GM19023 (cell line): ENCODE results near the gene NTSR1.

Experiments
- ATAC-seq: cut with Tn5 transposase; IDR thresholded peaks from one replicate; pipeline ENCODE4 v1.9.1; 2021; ENCODE audit warnings: mild to moderate bottlenecking, moderate library complexity; ENCODE audit not compliant: unreplicated experiment

Gene NTSR1

DNA sequence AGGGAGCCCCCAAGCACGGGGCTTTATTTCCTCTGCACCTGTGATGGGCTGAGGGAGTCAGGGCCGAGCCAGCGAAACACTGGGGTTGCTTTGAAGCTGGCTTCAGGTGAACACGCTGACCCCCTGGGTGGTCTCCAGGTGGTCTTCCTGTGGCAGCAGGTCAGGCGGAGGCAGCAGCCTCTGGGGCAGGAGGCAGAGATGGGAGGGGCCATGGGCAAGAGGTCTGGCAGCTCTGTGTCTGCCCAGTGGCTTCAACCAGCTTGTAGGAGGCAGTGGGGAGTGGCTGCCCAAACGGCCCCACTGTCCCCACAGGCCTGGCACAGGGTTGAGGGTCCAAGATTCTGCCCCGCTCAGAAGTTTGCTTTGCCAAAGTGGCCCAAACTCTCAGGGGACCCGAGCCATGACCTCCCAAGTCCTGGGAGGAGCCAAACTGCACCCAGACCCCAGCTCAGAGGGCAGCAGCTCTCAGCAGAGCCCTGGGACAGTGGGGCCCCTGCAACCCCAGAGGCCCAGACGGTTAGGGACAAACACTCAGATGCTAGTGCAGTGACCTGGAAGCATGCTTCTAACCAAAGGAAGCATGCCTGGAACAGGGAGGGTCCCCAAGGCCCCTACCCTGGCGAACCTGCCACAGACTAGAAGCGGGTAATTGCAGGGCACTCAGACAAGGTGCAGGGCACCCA lies 15.3 kb downstream of the NTSR1 start:
- ATAC-seq: no peak

DNA sequence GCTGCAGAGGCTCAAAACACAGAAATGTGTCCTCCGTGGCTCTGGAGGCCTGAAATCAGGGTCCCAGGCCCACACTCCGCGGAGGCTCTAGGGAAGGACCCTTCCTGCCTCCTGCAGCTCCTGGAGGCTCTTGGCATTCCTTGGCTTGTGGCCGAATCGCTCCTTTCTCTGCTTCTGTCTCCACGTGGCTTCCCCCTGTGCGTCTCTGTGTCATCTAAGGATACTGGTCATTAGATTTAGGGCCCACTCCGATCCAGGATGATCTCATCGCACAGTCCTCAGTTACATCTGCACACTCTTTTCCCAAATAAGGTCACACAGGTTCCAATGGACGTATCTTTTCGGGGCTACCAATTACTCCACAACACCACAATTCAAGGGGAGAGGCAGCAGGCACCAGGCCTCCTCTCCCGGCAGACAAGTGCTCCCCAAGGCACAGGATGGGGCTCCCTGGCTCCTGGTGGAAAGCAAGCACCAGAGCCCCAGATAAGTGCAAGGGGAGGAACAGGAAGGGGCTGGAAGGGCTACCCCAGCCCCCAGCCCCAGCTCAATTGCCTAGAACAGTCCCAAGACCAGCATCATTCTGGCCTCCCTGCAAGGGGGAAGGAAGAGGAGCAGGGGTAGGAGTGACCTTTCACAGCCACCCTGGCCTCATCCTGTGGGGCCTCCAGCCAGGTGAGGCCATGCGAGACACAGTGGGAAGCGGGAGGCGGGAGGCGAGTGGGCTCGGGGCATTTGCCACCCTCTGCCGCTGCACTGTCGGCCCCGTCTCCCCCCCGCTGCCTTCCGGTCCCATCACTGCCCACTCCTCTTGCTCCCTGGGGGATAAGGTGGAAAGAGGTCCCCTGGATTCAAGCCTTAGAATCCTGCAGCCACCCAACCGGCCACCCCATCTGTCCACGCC lies 16.3 kb downstream of the NTSR1 start:
- no peak for ATAC-seq

DNA sequence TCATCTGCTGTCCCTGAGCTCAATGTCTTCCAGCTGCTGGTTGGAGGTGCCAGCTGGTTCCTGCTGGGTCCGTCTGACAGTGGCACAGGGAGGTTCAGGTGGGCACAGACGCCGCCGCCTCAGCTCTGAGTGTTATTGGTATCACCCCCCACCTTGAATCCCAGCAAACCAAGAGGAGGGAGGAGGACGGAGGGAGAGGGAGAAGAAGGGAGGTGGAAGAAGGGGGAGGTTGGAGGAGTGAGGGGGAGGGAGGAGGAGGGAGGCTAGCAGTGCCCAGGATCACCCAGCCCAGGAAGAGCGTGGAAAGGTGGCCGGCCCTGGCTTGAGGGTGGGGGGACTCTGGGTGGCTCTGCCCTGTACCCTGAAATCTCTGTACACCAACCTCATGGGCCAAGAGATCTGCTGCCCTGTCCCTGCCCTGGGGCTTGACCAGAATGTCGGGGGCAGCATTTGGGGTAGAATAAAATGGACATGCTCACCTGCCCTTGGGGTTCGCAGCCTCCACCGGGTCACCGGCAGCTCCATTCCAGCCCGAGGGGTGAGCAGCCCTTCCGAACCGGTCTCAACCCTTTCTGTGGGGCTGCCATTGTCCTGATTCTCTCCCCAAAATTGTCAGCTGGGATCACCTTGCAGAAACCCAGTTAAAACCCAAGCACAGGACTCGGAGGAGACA lies 17.1 kb downstream of the NTSR1 start:
- ATAC-seq: no peak

DNA sequence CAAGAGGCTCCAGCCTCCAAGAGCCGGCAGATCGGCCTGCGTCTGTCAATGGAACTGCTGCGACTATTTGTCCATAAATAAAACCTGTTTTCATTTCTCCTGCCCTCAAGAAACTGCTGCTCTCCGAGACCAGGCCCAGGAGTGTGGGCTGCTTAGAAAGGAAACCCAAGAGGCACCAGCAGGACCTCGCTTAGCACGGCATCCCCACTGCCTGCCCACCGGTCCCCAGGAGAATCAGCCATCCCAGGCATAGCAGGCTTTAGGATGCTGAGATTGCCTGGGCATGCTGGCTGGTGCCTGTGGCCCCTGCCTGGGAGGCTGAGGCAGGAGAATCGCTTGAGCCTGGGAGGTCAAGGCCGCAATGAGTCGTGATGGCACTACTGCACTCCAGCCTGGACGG lies 17.6 kb downstream of the NTSR1 start:
- ATAC-seq: no peak

DNA sequence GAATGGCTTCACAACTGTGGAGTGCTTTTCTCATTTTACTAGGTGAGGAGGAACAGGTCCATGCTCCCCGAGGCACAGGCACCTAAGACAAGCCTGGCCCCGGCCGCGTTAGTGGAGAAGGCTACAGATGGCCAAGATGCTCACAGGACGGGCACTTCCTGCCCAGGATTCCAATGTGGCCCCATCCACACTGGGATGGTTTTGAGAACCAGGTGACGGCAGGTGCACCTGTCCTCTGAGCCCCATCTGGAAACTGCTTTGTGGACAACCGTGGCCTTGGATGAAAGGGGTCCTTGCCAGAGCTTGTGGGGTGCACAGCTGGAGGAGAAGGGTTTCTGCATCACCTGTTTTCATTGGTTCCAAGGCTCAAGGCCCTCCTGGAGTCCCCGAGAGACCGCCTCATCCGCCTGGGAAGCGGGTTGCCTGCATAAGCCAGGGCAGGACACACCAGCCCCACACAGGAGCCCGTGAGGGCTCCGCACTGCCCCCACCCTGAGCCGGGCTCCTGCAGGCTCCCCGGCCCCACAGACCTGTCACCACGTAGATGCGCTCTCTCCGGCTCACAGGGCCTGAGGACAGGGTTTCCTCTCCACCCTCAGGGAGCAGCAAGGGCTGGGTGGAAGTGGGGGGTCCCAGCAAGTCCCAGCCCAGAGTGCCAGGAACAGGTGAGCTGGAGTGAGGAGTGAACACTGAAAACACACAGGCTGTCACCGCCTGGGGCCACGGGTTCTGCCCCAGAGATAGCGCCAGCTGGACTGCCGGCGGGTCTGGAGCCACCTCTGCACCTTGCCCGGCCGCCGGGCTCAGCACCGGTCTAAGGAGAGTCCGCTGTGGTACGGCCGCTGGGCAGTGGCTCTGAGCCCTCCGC lies 18.3 kb downstream of the NTSR1 start:
- no peak for ATAC-seq

DNA sequence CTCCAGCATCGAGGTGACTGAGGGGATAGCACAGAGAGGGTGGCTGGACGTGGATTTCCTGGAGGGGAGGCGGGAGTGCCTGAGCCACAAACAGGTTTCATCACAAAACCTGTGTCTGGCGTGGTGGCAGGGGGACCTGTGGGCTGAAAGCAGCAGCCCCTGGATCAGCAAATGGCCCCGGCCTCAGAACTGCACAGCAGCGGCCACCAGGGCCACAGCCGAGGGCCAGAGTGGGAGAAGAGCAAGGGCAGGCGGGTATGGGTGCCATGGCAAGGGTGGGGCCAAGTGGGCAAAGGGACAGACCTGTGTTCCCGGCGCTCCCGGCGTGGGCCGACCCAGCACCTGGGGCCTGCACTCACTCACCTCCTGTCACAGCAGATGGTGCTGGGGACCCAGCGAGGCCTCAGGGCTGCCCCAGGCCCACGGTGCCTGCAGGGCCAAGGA lies 19.0 kb downstream of the NTSR1 start:
- no peak for ATAC-seq

DNA sequence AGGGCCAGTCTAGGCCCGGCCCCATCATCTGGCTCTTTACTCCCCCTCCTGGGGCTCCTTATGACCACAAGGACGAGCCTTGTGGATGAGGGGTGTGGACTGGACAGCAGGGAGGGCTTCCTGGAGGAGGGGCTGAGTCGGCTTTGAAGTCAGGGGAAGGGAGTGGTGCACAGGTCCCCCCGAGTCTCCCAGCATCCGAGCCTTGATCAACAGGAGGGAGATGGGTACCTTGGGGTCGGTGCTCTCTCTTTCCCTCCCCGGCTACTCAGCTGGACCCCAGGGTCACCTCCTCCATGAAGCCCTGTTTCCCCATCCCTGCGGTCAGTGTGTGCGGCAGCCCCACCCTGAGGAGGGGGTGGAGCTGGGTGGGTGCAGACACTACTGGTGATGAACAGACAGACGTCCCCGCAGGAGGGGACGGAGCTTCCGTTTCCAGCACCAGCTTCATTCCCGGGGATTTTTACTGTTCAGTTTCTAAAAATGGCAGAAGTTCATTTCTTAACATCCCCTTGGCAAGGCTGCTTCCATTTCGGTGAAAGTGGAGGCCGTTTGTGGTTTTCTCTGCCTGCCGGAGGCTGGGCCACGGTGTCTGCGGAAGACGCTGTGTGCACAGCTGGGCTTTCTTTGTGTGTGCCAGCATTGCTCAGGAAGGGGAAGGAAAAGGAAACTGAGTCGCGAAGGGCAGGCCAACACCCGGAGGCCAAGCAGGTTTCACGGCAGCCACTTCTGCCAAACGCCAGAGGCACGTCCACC lies 19.6 kb downstream of the NTSR1 start:
- no peak for ATAC-seq

DNA sequence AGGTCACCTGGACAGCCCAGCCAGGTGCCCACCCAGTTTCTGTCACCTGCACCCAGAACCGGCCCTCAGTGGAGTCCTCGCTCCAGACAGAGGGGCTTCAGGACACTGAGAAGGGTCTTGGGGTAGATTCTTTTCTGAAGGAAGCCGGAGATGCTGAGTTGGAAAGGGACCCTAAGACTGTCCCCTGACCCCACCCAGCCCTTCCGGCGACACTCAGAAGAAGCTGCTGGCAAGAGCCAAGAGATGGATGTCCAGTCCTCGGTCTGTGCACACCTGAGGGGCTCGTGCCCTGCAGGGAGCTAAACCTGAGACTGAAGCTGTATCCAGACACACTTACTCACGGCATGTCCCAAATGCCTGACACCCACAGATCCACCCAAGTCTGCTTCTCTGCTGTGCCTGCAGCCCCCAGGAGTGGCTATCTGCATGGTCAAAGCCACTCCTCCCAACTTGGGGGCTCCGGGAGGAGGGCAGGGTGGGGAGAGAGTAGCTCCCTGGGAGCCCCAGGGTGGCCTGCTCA lies 20.2 kb downstream of the NTSR1 start:
- ATAC-seq: no peak

DNA sequence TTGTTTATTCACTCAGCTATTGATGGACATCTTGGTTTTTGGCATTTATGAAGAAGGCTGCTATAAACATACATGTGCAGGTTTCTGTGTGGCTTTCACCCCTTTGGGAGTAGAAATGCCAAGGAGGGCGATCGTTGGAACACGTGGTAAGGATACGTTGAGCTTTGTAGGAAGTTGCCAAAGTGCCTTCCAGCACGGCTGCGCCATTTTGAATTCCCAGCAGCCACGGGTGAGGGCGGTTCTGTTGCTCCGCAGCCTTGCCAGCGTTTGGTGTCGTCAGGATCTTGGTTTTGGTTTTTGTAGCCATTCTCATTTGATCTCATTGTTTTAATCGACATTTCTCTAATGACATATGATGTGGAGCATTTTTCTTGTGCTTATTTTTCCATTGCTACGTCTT lies 21.8 kb downstream of the NTSR1 start:
- no peak for ATAC-seq

DNA sequence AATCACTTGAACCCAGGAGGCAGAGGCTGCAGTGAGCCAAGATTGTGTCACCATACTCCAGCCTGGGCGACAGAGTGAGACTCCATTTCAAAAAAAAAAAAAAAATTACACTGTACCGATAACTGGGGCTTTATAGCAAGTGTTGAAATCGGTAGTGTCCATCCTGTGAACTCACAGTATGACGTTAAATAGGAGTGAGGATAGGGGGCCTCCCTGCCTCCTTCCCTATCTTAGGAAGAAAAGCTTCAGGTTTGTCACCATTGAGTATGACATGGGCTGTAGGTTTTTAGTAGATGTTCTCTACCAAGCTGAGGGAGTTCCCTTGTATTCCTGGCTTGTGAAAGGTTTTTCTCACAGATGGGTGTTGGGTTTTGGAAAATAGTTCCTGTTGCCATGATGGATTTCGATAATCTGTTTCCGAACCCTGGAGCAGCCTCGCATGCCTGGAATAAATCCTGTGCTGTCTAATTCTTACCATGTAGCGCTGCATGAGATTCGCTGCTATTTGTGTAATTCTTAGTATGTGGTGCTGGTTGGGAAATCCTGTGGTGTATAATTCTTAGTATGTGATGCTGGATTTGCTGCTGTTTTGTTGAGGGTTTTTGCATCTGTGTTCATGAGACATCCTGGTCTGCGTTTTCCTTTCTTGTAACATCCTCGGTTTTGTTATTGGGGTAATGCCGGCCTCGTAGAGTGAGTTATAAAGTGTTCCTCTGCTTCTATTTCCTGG lies 23.6 kb downstream of the NTSR1 start:
- no peak for ATAC-seq

DNA sequence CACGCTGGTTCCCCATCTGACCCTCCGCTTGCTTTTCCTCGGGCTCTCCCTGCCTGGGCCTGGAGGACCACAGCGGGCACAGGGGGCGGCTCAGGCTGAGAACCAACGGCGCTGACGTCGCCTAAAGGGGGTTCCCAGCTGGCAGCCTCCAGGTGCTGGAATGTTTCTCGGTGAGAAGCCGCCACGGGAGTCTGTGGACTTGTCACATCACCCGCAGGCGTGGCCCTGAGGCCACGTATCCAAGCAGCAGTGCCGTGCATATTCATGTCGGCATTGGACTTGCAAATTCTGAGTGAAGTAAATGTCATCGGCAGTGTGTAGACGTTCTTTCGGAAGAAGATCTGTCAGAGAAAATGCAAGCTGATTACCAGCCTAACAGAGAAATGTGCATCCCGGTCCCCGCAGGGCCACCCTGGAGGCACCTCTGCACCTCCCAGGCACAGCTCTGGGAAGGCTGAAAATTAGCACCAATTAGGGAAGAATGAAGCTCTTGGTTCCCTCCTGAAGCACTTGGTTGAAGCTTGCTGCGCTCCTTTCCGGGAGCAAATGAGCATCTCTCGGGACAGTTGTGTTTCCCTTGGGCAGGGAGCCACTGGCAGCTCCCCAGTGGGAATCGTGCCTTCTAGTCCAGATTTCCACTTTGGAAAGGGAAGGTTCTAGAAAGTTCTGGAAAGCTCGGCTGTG lies 24.3 kb downstream of the NTSR1 start:
- ATAC-seq: no peak

DNA sequence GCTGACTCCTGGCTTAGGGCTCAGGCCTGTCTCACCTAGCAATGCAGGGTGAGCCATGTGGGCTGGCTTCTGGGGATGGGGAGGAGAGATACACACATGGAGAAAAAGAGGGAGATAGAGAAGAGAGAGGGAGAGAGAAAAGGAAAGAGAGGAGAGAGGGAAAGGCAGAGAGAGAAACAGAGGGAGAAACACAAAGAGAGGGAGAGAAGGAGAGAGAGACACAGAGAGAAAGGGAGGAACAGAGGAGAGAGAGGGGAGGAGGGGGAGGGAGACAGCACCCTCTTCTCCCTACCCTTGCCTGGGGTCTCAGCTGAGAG lies 24.8 kb downstream of the NTSR1 start:
- no peak for ATAC-seq

DNA sequence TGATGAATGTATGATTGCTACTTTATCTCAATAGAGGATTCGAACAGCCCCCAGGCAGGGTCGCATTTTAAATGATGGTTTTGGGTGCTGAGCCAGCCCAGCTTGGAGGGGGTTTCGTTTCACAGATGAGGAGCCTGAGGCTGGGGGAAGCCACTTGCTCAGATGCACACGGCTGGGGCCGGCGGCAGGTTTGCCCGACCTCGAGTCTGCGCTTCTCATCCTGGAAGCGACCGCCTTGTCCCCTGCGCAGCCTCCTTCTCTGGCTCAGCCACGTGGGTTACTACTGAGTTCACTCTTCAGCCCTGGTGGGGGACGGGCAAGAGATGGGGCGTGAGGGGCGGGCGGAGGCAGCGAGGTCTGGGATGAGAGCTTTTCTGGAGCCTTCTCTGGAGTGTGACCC lies 25.3 kb downstream of the NTSR1 start:
- no peak for ATAC-seq

DNA sequence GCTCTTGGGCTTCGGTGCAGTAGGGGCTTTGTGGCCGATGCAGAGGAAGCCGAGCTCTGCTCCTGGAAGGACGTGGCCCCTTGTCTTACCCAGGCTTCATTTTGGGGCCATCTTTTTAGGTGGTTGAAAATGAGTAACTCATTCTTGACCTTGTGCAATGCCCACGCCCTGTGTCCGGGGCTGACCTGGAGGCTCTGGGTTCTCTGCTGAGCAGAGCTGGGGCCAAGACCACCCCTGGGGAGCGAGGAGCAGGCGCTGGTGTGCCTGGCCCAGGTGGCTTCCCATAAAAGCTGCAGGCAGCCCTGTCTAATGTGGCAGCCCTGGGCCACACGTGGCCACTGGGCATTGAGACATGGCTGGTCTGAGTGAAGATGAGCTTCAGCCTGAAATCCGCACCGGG lies 25.7 kb downstream of the NTSR1 start:
- no peak for ATAC-seq

DNA sequence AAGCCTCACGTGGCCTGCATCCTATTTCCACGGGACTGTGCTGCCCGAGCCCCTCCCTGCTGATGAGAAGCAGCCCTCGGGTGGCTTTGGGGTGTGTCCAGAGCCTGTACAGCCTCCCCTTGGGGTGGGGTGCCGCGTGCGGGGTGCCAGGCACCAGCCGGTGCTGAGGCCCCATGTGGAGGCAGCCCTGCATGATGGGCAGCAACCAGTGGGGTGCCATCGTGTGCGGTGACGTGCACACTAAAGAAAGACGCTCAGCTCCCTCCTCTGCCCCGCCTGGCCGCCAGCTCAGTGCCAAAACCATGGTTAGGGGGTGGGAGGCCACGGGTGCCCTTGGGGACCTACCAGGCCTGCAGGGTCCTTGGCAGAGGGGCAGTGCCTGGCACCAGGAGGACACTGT lies 26.2 kb downstream of the NTSR1 start:
- no peak for ATAC-seq

DNA sequence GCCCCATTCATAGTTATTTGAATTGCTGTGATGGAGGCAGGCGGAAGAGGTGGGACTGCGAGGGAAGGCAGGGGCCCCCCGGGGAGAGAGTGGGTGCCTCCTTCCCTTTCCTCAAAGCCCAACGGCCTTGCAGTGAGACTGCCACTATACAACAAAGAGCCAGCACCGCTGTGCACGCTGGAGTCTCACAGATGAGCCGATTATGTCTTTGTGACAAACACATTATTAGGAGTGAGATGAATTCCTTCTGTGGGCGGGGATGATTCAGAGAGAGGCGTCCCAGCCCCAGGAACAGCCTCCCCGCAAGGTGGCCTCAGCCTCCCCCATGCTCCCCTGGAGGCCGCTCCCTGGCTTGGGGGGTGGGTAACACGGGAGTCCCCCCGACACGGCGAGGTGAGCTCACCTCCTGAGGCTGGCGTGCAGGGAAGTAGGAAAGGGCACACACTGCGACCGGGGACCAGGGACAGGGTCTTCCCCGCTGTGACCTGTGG lies 26.7 kb downstream of the NTSR1 start:
- no peak for ATAC-seq

DNA sequence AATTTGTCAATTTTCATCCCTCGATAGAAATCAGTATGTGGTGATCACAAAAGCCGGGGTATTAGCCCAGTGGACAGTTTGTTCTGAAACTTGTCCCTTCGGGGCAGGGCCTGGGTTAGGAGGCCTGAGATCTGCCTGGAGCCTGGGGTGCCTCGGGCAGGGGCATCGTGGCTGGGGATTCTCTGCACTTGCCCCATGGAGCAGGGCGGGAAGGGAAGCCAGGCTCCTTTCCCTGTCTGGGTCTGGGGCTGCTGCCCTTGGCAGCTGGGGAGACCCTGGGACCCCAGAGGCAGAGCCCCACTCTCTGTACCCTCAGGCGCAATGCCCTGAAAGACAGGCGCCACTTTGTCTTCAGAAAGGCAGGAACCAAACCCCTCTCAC lies 27.4 kb downstream of the NTSR1 start:
- no peak for ATAC-seq

DNA sequence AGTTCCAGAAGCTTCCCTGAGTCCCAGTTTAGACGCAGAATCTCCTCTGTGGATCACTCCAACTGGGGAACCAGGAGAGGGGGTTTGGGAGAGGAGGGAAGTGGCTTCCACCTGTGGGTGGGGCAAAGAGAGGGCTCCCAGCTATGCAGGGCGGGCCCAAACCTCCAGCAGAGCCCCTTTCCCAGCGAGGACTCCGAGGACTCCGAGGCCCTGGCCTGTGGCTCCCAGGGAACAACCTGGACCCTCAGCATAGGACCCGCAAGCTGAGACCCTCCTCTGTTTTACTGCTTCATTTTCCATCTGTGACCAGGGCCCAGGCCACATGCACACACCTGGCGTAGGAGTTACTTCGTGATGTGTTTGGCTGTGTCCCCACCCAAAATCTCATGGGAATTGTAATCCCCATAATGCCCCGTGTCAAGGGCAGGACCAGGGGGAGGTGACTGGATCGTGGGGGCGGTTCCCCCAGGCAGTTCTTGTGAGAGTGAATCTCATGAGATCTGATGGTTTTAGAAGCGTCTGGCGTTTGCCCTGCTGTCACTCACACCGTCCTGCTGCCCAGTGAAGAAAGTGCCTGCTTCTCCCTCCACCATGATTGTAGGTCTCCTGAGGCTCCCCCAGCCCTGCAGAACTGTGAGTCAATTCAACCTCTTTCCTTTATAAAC lies 27.9 kb downstream of the NTSR1 start:
- ATAC-seq: no peak
